AG04450 (cell line): ENCODE results near the gene DUOX1. TPM values are rescaled to one million over a fixed set of nuclear protein-coding genes. Genes with fewer than 3 reads are reported as not detected.

ENCODE experiments used
- CTCF ChIA-PET: fragments of 300-600, 350-600 bp; formaldehyde crosslinking; extraction: SDS; loops from one replicate; lab custom pipeline; 2022; ENCODE audit warnings: antibody characterized with exemption, inconsistent platforms; lab: Charles Lee
- POLR2A ChIA-PET: fragments of 350-600 bp; formaldehyde crosslinking; extraction: SDS; loops from one replicate; lab custom pipeline; 2021; ENCODE audit warnings: antibody characterized with exemption, inconsistent platforms; lab: Yijun Ruan, JAX
- DNase-seq: peaks from one replicate; pipeline ENCODE4 v3.0.0-alpha.2; 2011; ENCODE audit warnings: low read depth, low spot score
- H3K27ac ChIP-seq: one replicate; pipeline ENCODE4 v1.5.1; 2012; ENCODE audit warnings: low read depth, low read length, control low read depth
- H3K27me3 ChIP-seq: one replicate; pipeline ENCODE4 v1.6.0; 2012; ENCODE audit warnings: low read length; ENCODE audit not compliant: control insufficient read depth, insufficient read depth
- H3K4me3 ChIP-seq: 2 replicates; pipeline ENCODE4 v1.5.1; 2011; ENCODE audit warnings: mild to moderate bottlenecking, low read depth, low read length, control low read depth
- H3K9me3 ChIP-seq: 2 replicates; pipeline ENCODE4 v1.5.1; 2012; ENCODE audit warnings: low read length; ENCODE audit not compliant: control insufficient read depth, insufficient read depth
- CTCF ChIP-seq: IDR thresholded peaks from 2 replicates; pipeline ENCODE4 v1.5.1; 2011; ENCODE audit warnings: low read depth, low read length, control low read depth, inconsistent platforms
- polyA plus RNA-seq: library from polyadenylated mRNA; depleted of rRNA; stranded (reverse); fragments of >200 nt; gene quantifications from 2 replicates; pipeline ENCODE4 v1.2.3, GENCODE V29; 2011

The DUOX1 gene
- polyA plus RNA-seq, 1 experiment = not detected

GRCh38 chr15:45163508-45163856, 33.7 kb downstream of the DUOX1 start:
- POLR2A ChIA-PET = interaction anchor here (0.6 to 1.4 kb wide), 4 partner anchors 22 to 239 kb away, joined by 3 to 10 read pairs (median 4); a partner anchor contains a TSS
- Histone ChIP-seq H3K27ac (no peak overlapping the region), H3K27me3 (no peaks in the 10 kb centered on the region), H3K4me3 (no peak overlapping the region), H3K9me3 (no peaks in the 10 kb centered on the region)
- TF ChIP-seq CTCF = no peak
- DNase-seq = no peak
- CTCF ChIA-PET = interaction anchor here (0.5 to 6.1 kb wide), 43 partner anchors 8 to 789 kb away, joined by 3 to 202 read pairs (median 4); partner anchors contain the start of genes SHF and SLC28A2

- Histone ChIP-seq H3K27ac (no peak overlapping the region), H3K4me3 (no peak overlapping the region), H3K9me3 (no peaks in the 10 kb centered on the region), H3K27me3 (no peaks in the 10 kb centered on the region)
- TF ChIP-seq CTCF = no peak
- ChIA-PET POLR2A (interaction anchor here (0.7 kb wide), 1 partner anchor 112 kb away, joined by 3 read pairs; no protein-coding TSS in a partner anchor), CTCF (interaction anchor here (1.0 to 6.1 kb wide), 11 partner anchors 17 to 449 kb away, joined by 4 to 202 read pairs (median 20); a partner anchor contains a TSS)
- no peak for DNase-seq
These were observed 35.1 kb downstream of the DUOX1 start for GRCh38 chr15:45164914-45165313.

- DNase-seq = no peak
- Histone ChIP-seq H3K27ac (no peak overlapping the region), H3K27me3 (no peaks in the 10 kb centered on the region), H3K4me3 (no peak overlapping the region), H3K9me3 (no peaks in the 10 kb centered on the region)
- ChIA-PET POLR2A (no interaction called here), CTCF (interaction anchor here (1.5 to 6.1 kb wide), 4 partner anchors 37 to 292 kb away, joined by 5 to 202 read pairs (median 52); a partner anchor contains a TSS)
- TF ChIP-seq CTCF = no peak
These were observed 35.7 kb downstream of the DUOX1 start for GRCh38 chr15:45165536-45165935.

- Histone ChIP-seq H3K4me3 (peak overlapping the region; percentile 58), H3K27me3 (no peaks in the 10 kb centered on the region), H3K9me3 (no peaks in the 10 kb centered on the region), H3K27ac (peak overlapping the region; percentile 83)
- POLR2A ChIA-PET = interaction anchor here (0.6 to 1.5 kb wide), 3 partner anchors 12 to 49 kb away, joined by 3 to 6 read pairs (median 3); no protein-coding TSS in a partner anchor
- TF ChIP-seq CTCF = peak; percentile 71
- DNase-seq = peak; percentile 53
- CTCF ChIA-PET = interaction anchor here (0.6 to 3.0 kb wide), 17 partner anchors 9 to 290 kb away, joined by 3 to 16 read pairs (median 6); no protein-coding TSS in a partner anchor
These were observed 37.2 kb downstream of the DUOX1 start for GRCh38 chr15:45166834-45167630.
